PC-9 (cell line): Measurements from ENCODE around the gene LRRC55. TPM values are rescaled to one million over a fixed set of nuclear protein-coding genes. Genes with fewer than 3 reads are reported as not detected.

Source experiments
- BruUV-seq: library from RNA; stranded (reverse); fragments of 400-500 nt; replicated peaks from 2 replicates; lab custom pipeline; 2021; lab: Mats Ljungman, UMichigan
- CTCF ChIA-PET: fragments of 300-600 bp; sonication (Branson Sonifier 250); formaldehyde crosslinking; loops from one replicate; lab custom pipeline; 2022; ENCODE audit warnings: antibody characterized with exemption; lab: Charles Lee
- POLR2A ChIA-PET: fragments of 300-600 bp; sonication (Branson Sonifier 250); formaldehyde crosslinking; loops from one replicate; lab custom pipeline; 2022; ENCODE audit warnings: antibody characterized with exemption; ENCODE audit not compliant: unreplicated experiment; lab: Charles Lee
- DNase-seq, 2 experiments: peaks; one replicate each; pipeline versions ENCODE4 v3.0.0 to v3.0.0-alpha.2; 2015 to 2022; ENCODE audit warnings: mixed read lengths in 1 of 2
- H2AFZ ChIP-seq: fragments of 200-600 bp; sonication (generic); 2 replicates; pipeline ENCODE4 v1.8.1; 2017; ENCODE audit warnings: antibody characterized with exemption
- H3F3A ChIP-seq: fragments of 200-600 bp; sonication (generic); 2 replicates; pipeline ENCODE4 v1.8.1; 2017; ENCODE audit warnings: antibody characterized with exemption, mild to moderate bottlenecking, low read depth; ENCODE audit not compliant: insufficient read depth
- H3K27ac ChIP-seq: fragments of 200-600 bp; sonication (generic); 2 replicates; pipeline ENCODE4 v1.6.1; 2016; ENCODE audit warnings: mixed run types
- H3K27me3 ChIP-seq: fragments of 200-600 bp; sonication (generic); 2 replicates; pipeline ENCODE4 v1.6.1; 2016; ENCODE audit warnings: low read depth, mixed run types; ENCODE audit not compliant: insufficient read depth
- H3K36me3 ChIP-seq: fragments of 200-600 bp; sonication (generic); 2 replicates; pipeline ENCODE4 v1.6.1; 2016; ENCODE audit warnings: low read depth, mixed run types
- H3K4me1 ChIP-seq: fragments of 200-600 bp; sonication (generic); replicated peaks from 2 replicates; pipeline ENCODE4 v1.6.1; 2016; ENCODE audit warnings: mixed run types; ENCODE audit not compliant: insufficient read depth
- H3K4me2 ChIP-seq: fragments of 200-600 bp; sonication (generic); 2 replicates; pipeline ENCODE4 v1.6.1; 2017; ENCODE audit warnings: mixed run types
- H3K4me3 ChIP-seq: fragments of 200-600 bp; sonication (generic); 2 replicates; pipeline ENCODE4 v1.6.1; 2016; ENCODE audit warnings: mixed run types
- H3K79me2 ChIP-seq: fragments of 200-600 bp; sonication (generic); 2 replicates; pipeline ENCODE4 v1.6.1; 2017; ENCODE audit warnings: low read depth, mixed run types
- H3K9me2 ChIP-seq: fragments of 200-600 bp; sonication (generic); 2 replicates; pipeline ENCODE4 v1.8.1; 2017; ENCODE audit warnings: mild to moderate bottlenecking; ENCODE audit not compliant: insufficient read depth
- H3K9me3 ChIP-seq: fragments of 200-600 bp; sonication (generic); 2 replicates; pipeline ENCODE4 v1.8.1; 2016; ENCODE audit warnings: low read depth; ENCODE audit not compliant: insufficient read depth
- H4K20me1 ChIP-seq: fragments of 200-600 bp; sonication (generic); 2 replicates; pipeline ENCODE4 v1.8.1; 2017; ENCODE audit not compliant: insufficient read depth
- EZH2 ChIP-seq: fragments of 200-600 bp; sonication (generic); IDR thresholded peaks from 2 replicates; pipeline ENCODE4 v1.8.0; 2017; ENCODE audit warnings: antibody characterized with exemption, low read depth
- intact Hi-C: fragments of 100-400 bp; cut with micrococcal nuclease; formaldehyde crosslinking; loops from one replicate; pipeline ENCODE4 v1.10.0; 2022; ENCODE audit not compliant: unreplicated experiment
- total RNA-seq: library from RNA; stranded (reverse); gene quantifications from 2 replicates; pipeline ENCODE4 v1.2.3, GENCODE V29; 2021
- TF ChIP-seq, protein P1 (sequence below): fragments of 200-600 bp; sonication (generic); conservative IDR thresholded peaks from 2 replicates; pipeline ENCODE4 v1.6.1; 2017; ENCODE audit warnings: mixed run types, antibody characterized with exemption, mild to moderate bottlenecking, moderate library complexity

The LRRC55 gene
- total RNA-seq, 1 experiment from 2014 or later = not detected

DNA sequence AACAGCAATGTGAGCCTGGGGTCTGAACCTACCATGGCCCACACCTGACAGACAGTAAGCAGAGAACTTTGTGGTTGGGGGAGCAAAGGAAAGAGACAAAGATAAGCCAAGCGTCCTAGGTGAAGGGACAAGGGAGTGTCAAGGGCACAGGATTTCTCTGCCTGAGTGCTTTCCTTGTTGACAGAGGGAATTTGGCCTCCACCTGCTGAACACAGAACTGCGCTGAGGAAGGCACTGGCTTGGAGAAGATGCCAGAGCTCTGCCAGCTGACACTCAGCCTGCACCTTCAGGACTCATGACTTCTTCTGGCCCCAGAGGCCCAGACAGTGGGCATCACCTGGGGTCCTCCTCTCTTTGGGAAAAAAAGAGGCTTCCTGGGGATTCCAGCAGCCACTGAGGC, 789 bp upstream of the LRRC55 start:
- BruUV-seq = no TSS peak
- Histone ChIP-seq H3K27ac (no peak overlapping the region), H3K27me3 (peaks cover 42% of the 10 kb centered on the region; the same call in 1 of the 2 replicates), H3K9me3 (no peaks in the 10 kb centered on the region), H3K4me1 (no peaks in the 10 kb centered on the region), H3K9me2 (no peaks in the 10 kb centered on the region), H3K4me2 (no peak overlapping the region), H3F3A (no peaks in the 10 kb centered on the region), H3K4me3 (no peak overlapping the region), H3K79me2 (no peaks in the 10 kb centered on the region), H2AFZ (no peak overlapping the region), H3K36me3 (no peaks in the 10 kb centered on the region), H4K20me1 (no peaks in the 10 kb centered on the region)
- no peak for DNase-seq
- CTCF ChIA-PET = no interaction called here
- POLR2A ChIA-PET = no interaction called here
- intact Hi-C loops = no loop called here
- TF ChIP-seq EZH2 = no peak
- TF ChIP-seq, protein P1, sequence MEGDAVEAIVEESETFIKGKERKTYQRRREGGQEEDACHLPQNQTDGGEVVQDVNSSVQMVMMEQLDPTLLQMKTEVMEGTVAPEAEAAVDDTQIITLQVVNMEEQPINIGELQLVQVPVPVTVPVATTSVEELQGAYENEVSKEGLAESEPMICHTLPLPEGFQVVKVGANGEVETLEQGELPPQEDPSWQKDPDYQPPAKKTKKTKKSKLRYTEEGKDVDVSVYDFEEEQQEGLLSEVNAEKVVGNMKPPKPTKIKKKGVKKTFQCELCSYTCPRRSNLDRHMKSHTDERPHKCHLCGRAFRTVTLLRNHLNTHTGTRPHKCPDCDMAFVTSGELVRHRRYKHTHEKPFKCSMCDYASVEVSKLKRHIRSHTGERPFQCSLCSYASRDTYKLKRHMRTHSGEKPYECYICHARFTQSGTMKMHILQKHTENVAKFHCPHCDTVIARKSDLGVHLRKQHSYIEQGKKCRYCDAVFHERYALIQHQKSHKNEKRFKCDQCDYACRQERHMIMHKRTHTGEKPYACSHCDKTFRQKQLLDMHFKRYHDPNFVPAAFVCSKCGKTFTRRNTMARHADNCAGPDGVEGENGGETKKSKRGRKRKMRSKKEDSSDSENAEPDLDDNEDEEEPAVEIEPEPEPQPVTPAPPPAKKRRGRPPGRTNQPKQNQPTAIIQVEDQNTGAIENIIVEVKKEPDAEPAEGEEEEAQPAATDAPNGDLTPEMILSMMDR = no peak

DNA sequence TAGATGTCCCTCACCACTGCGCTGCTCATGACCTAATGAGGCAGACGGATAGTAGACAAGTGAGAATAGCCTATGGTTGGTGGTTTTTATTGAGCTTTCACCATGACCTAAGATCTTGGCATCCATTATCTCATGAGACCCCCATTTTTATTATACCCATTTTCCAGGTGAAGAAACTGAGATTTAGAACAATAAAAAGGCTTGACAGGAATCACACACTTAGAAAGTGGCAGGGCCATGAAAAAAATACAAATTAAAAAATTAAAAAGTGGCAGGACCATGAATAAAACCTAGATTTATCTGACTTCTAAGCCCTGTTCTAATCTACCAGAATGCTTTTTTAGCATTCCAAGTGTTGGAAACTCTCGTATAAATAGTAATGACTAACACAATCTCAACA, 1.1 kb downstream of the LRRC55 start:
- Histone ChIP-seq H3K9me2 (no peaks in the 10 kb centered on the region), H3K79me2 (no peaks in the 10 kb centered on the region), H3K36me3 (no peaks in the 10 kb centered on the region), H4K20me1 (no peaks in the 10 kb centered on the region), H2AFZ (no peak overlapping the region), H3K4me3 (no peak overlapping the region), H3F3A (no peaks in the 10 kb centered on the region), H3K4me1 (no peaks in the 10 kb centered on the region), H3K4me2 (no peak overlapping the region), H3K27ac (no peak overlapping the region), H3K27me3 (peaks cover 42% of the 10 kb centered on the region; the same call in 1 of the 2 replicates), H3K9me3 (no peaks in the 10 kb centered on the region)
- ChIA-PET POLR2A (no interaction called here), CTCF (no interaction called here)
- no TSS peak for BruUV-seq
- intact Hi-C loops = no loop called here
- no peak for DNase-seq
- TF ChIP-seq, protein P1 = no peak
- no peak for TF ChIP-seq EZH2

DNA sequence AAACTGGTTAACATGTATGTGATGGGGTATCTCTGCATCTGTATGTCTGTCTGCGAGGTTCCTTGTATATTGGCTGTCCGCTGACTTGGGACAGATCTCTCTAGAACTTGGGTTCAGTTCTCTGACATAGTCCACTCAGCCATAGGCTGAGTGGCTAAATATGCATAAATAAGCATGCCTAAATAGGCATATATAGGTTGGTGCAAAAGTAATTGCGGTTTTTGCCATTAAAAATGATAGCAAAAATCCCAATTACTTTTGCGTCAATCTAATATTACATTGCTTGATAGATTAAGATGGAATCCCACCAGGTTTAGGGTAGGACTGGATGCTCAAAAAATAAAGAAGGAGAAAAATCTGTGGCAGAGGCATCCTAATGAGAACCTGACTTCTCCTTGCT, 8.8 kb downstream of the LRRC55 start:
- ChIA-PET CTCF (no interaction called here), POLR2A (no interaction called here)
- H3K9me3 ChIP-seq = no peaks in the 10 kb centered on the region
- no peak overlapping the region for H3K4me2 ChIP-seq
- H3K4me3 ChIP-seq = no peak overlapping the region
- no peaks in the 10 kb centered on the region for H3F3A ChIP-seq
- no peak overlapping the region for H2AFZ ChIP-seq
- DNase-seq = no peak
- intact Hi-C loops = no loop called here
- H3K27me3 ChIP-seq = peaks cover 49% of the 10 kb centered on the region
- no peak overlapping the region for H3K27ac ChIP-seq
- TF ChIP-seq EZH2 = no peak
- TF ChIP-seq, protein P1 = no peak
- BruUV-seq = no TSS peak
- H4K20me1 ChIP-seq = 0 out of 2 replicates have a peak, but pooled peaks cover 2% of the 10 kb centered on the region
- no peaks in the 10 kb centered on the region for H3K9me2 ChIP-seq
- H3K4me1 ChIP-seq = no peaks in the 10 kb centered on the region
- no peaks in the 10 kb centered on the region for H3K36me3 ChIP-seq
- H3K79me2 ChIP-seq = no peaks in the 10 kb centered on the region
